GM21515 (cell line): ENCODE data around the gene ZIM2.
"Not testable (repeated sequence)": the region's sequence is repeated elsewhere in the genome, so short reads cannot be mapped to it uniquely, and the experiment has no call there.

Source experiments
- ATAC-seq: cut with Tn5 transposase; IDR thresholded peaks from one replicate; pipeline ENCODE4 v1.9.1; 2021; ENCODE audit not compliant: unreplicated experiment

ZIM2 gene

GRCh38 chr19:56840451-56841192 is at the start of gene ZIM2, which contains the start of gene PEG3:
Gene ZIM2, minus strand, starts transcription at chr19:56840726. Its CDS starts 16,449 bp downstream, at chr19:56824277.
Gene PEG3, minus strand, starts transcription at chr19:56840726. Its CDS starts 16,071 bp downstream, at chr19:56824655.
- no peak for ATAC-seq

GRCh38 chr19:56885173-56885985 is 44.9 kb upstream of the ZIM2 start:
- no peak for ATAC-seq

- no peak for ATAC-seq
These were observed 43.9 kb upstream of the ZIM2 start for GRCh38 chr19:56884441-56884840.

- ATAC-seq, result no peak
These were observed 40.2 kb upstream of the ZIM2 start for GRCh38 chr19:56880592-56881190.

- no peak for ATAC-seq
These were observed 36.7 kb upstream of the ZIM2 start for GRCh38 chr19:56877069-56877715.

- no peak for ATAC-seq
These were observed 35.2 kb upstream of the ZIM2 start for GRCh38 chr19:56875717-56876116.

- no peak for ATAC-seq
These were observed 34.0 kb upstream of the ZIM2 start for GRCh38 chr19:56874530-56874929.

GRCh38 chr19:56873493-56873892 is 33.0 kb upstream of the ZIM2 start:
- ATAC-seq, result no peak

- no peak for ATAC-seq
These were observed 29.4 kb upstream of the ZIM2 start for GRCh38 chr19:56869886-56870285.

- no peak for ATAC-seq
These were observed 27.9 kb upstream of the ZIM2 start for GRCh38 chr19:56868446-56868845.

- ATAC-seq, result no peak
These were observed 26.0 kb upstream of the ZIM2 start for GRCh38 chr19:56866538-56866937.

- ATAC-seq, result no peak
These were observed 24.1 kb upstream of the ZIM2 start for GRCh38 chr19:56864443-56865125.

- no peak for ATAC-seq
These were observed 22.2 kb upstream of the ZIM2 start for GRCh38 chr19:56862741-56863140.

- not testable (repeated sequence) for ATAC-seq
These were observed 19.9 kb upstream of the ZIM2 start for GRCh38 chr19:56860409-56860808.

- ATAC-seq, result no peak
These were observed 17.5 kb upstream of the ZIM2 start for GRCh38 chr19:56858026-56858425.

- ATAC-seq, result no peak
These were observed 16.3 kb upstream of the ZIM2 start for GRCh38 chr19:56856822-56857221.

- not testable (repeated sequence) for ATAC-seq
These were observed 11.8 kb upstream of the ZIM2 start for GRCh38 chr19:56852361-56852760.

GRCh38 chr19:56848166-56848565 is 7.6 kb upstream of the ZIM2 start:
- ATAC-seq, result no peak

GRCh38 chr19:56842412-56842811 is 1.9 kb upstream of the ZIM2 start:
- no peak for ATAC-seq

GRCh38 chr19:56841193-56841543 is 642 bp upstream of the ZIM2 start:
- no peak for ATAC-seq
